Lung (tissue), 12 donors: ENCODE data around the gene AGPAT3. TPM values are rescaled to one million over a fixed set of nuclear protein-coding genes. Genes with fewer than 3 reads are reported as not detected.

Experiments
- ATAC-seq: fragments of 200-7000 bp; cut with Tn5 transposase; one replicate; pipeline ENCODE4 v1.9.1; 2020; ENCODE audit warnings: moderate number of reproducible peaks; ENCODE audit not compliant: insufficient read depth, low FRiP score
- DNase-seq, 3 donors: peaks; one replicate each; pipeline ENCODE4 v3.0.0-alpha.2; 2013 to 2017
- H3K27ac ChIP-seq, 2 donors: one replicate each; pipeline ENCODE4 v1.5.1; 2013; ENCODE audit warnings: mild to moderate bottlenecking in 2 of 2, moderate library complexity in 2 of 2, control low read depth in 1 of 2, inconsistent platforms in 1 of 2, low read depth in 1 of 2, low read length in 1 of 2
- H3K27me3 ChIP-seq, 3 donors: one replicate each; pipeline ENCODE4 v1.5.1; 2013; ENCODE audit warnings: low read length in 2 of 3; ENCODE audit not compliant: control insufficient read depth in 3 of 3, insufficient read depth in 3 of 3
- H3K36me3 ChIP-seq, 4 donors: one replicate each; pipeline ENCODE4 v1.5.1; 2013; ENCODE audit warnings: low read length in 4 of 4, mild to moderate bottlenecking in 1 of 4, moderate library complexity in 1 of 4; ENCODE audit not compliant: control insufficient read depth in 4 of 4, insufficient read depth in 4 of 4
- H3K4me1 ChIP-seq, 5 donors: one replicate each; pipeline ENCODE4 v1.5.1; 2013; ENCODE audit warnings: low read length in 5 of 5, mild to moderate bottlenecking in 2 of 5, moderate library complexity in 1 of 5; ENCODE audit not compliant: control insufficient read depth in 5 of 5, insufficient read depth in 5 of 5
- H3K4me3 ChIP-seq: one replicate; pipeline ENCODE4 v1.5.1; 2013; ENCODE audit warnings: mild to moderate bottlenecking, control low read depth, moderate library complexity
- H3K9ac ChIP-seq, 2 donors: one replicate each; pipeline ENCODE4 v1.5.1; 2013; ENCODE audit warnings: low read length in 2 of 2, control low read depth in 1 of 2; ENCODE audit not compliant: insufficient read depth in 1 of 2
- H3K9me3 ChIP-seq, 4 donors: one replicate each; pipeline ENCODE4 v1.5.1; 2013; ENCODE audit warnings: low read length in 3 of 4, mild to moderate bottlenecking in 1 of 4, moderate library complexity in 1 of 4; ENCODE audit not compliant: control insufficient read depth in 4 of 4, insufficient read depth in 3 of 4
- CTCF ChIP-seq: IDR thresholded peaks from 2 replicates; pipeline ENCODE4 v1.5.1; 2012; ENCODE audit warnings: mild to moderate bottlenecking; ENCODE audit errors: control extremely low read depth, extremely low read depth
- WGBS, 2 donors: extraction: QIAGEN DNeasy Blood & Tissue Kit; methylation state at CpG; one replicate each; pipeline ENCODE4 v1.1.7; 2013; 5-methylcytosine and 5-hydroxymethylcytosine counted together
- polyA plus RNA-seq, 2 donors: library from polyadenylated mRNA; stranded (reverse); fragments of 200-250 nt; gene quantifications; one replicate each; pipeline ENCODE4 v1.2.1, GENCODE V29; 2013
- total RNA-seq, 2 donors: library from RNA; depleted of rRNA in 1 of 2; stranded (reverse); fragments of >200 nt in 1 of 2; gene quantifications; one replicate each; pipeline ENCODE4 v1.2.1, GENCODE V29; 2014 to 2021
- donor health status: control.
- donor health status: control.
- donor health status: Bipolar disorder and iron deficiency.
- donor health status: healthy.
- donor health status: DM: yes; HTN: yes; CAD: no.

Gene AGPAT3
- total and polyA plus RNA-seq, 4 donors: 29.4 to 120 (median 43.9) TPM

- Histone ChIP-seq H3K9me3 (peaks cover 0 to 5% (median 1%) of the 10 kb centered on the region in 4 donors), H3K9ac (no peak overlapping the region), H3K4me1 (peaks cover 0 to 2% (median 0%) of the 10 kb centered on the region in 5 donors), H3K27me3 (peaks cover 0 to 4% (median 0%) of the 10 kb centered on the region in 3 donors), H3K27ac (no peak overlapping the region), H3K36me3 (no peaks in the 10 kb centered on the region), H3K4me3 (no peak overlapping the region)
- DNase-seq (no peak), ATAC-seq (no peak)
- TF ChIP-seq CTCF: no peak
- 94 to 96% methylated on average over 14 of the region's 14 CpGs for WGBS, 2 donors
These were observed 32.9 kb upstream of the AGPAT3 start for GRCh38 chr21:43832158-43832550.

- 90 to 92% methylated on average over 10 of the region's 10 CpGs for WGBS, 2 donors
- peaks cover 0 to 4% (median 0%) of the 10 kb centered on the region in 3 donors for H3K27me3 ChIP-seq
- ATAC-seq: no peak
These were observed 32.4 kb upstream of the AGPAT3 start for GRCh38 chr21:43832648-43833047.

GRCh38 chr21:43834146-43834905, 30.7 kb upstream of the AGPAT3 start:
- Histone ChIP-seq H3K36me3 (no peaks in the 10 kb centered on the region), H3K27me3 (no peaks in the 10 kb centered on the region), H3K9ac (no peak overlapping the region), H3K27ac (no peak overlapping the region), H3K4me3 (no peak overlapping the region), H3K4me1 (peaks cover 0 to 2% (median 0%) of the 10 kb centered on the region in 5 donors), H3K9me3 (peaks cover 0 to 5% (median 1%) of the 10 kb centered on the region in 4 donors)
- no peak for TF ChIP-seq CTCF
- no peak for ATAC-seq
- WGBS, 2 donors: 69 to 80% methylated on average over 30 of the region's 30 CpGs
- no peak for DNase-seq

More at GRCh38 chr21:43832648-43833047, 32.4 kb upstream of the AGPAT3 start:
- DNase-seq: no peak
- Histone ChIP-seq H3K4me1 (peaks cover 0 to 2% (median 0%) of the 10 kb centered on the region in 5 donors), H3K36me3 (no peaks in the 10 kb centered on the region), H3K9me3 (peaks cover 0 to 5% (median 1%) of the 10 kb centered on the region in 4 donors), H3K27ac (no peak overlapping the region), H3K4me3 (no peak overlapping the region), H3K9ac (no peak overlapping the region)
- no peak for TF ChIP-seq CTCF
